Measurements from ENCODE around the gene ETV3L.

DNA sequence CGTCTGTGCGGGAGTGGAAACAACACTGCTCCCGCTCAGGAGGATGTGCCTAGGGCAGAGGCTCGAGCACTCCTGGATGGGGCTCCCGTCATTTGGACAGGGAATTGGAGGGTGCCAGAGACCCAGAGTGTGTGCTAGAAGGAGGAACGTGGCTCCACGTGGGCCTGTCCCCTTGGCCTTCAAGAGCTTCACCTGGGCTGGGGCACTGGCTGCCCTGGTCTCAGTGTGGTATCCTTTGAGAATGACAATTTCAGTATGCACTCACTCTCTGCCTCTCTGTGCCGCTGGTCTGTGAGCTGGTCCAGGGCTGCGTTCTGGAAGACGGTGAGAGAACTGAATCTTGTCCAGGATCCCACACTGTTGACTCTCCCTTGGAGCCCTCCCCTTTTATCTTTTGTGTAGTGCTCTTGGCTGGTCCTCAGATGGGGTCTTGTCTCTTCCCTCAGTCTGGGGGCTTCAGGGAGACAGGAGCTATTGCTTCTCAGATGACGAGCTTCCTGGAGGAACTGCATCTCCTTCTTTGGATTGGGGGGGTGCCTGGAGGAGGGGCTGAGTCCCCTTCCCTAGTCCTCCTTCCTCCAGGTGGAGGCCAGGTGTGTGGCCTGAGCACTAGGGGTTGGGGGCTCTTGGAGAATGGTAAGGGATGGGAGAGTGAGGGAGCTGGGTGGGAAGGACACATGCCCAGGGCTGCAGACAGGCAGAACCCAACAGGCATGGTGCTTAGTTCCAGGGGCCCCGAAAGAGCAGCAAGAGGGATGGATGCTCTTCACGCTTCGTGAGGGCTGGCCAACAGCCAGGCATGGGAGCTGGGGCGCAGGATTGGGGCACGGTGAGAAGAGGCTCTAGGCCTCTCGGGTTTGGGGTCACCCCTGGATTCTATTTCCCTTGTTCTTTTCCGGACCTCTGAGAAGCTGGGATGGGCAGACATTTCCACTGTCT, 14.8 kb upstream of the ETV3L start:
- TF ChIP-seq POLR2A (IDR thresholded peaks at IDR 0.05) (no peak), CTCF (IDR thresholded peaks at IDR 0.05) (no peak)

Data from body of pancreas (tissue), 4 donors.